Dermis microvascular lymphatic vessel endothelial cell (primary cell): ENCODE results near the gene CDX2. TPM values are rescaled to one million over a fixed set of nuclear protein-coding genes. Genes with fewer than 3 reads are reported as not detected.
A peak's percentile ranks its signal among the peaks of the same experiment; 100 is the strongest.
"Not testable (repeated sequence)": the region's sequence is repeated elsewhere in the genome, so short reads cannot be mapped to it uniquely, and the experiment has no call there.

Experiments used
- DNase-seq, 2 donors: peaks; one replicate each; pipeline versions ENCODE4 v3.0.0 to v3.0.0-alpha.2; 2010; ENCODE audit warnings: low read depth in 2 of 2
- total RNA-seq: library from RNA; depleted of rRNA; stranded (reverse); fragments of >200 nt; gene quantifications from 2 replicates; pipeline ENCODE4 v1.2.1, GENCODE V29; 2014

CDX2 gene
- total RNA-seq, 1 donor from 2014 or later, result not detected

DNA sequence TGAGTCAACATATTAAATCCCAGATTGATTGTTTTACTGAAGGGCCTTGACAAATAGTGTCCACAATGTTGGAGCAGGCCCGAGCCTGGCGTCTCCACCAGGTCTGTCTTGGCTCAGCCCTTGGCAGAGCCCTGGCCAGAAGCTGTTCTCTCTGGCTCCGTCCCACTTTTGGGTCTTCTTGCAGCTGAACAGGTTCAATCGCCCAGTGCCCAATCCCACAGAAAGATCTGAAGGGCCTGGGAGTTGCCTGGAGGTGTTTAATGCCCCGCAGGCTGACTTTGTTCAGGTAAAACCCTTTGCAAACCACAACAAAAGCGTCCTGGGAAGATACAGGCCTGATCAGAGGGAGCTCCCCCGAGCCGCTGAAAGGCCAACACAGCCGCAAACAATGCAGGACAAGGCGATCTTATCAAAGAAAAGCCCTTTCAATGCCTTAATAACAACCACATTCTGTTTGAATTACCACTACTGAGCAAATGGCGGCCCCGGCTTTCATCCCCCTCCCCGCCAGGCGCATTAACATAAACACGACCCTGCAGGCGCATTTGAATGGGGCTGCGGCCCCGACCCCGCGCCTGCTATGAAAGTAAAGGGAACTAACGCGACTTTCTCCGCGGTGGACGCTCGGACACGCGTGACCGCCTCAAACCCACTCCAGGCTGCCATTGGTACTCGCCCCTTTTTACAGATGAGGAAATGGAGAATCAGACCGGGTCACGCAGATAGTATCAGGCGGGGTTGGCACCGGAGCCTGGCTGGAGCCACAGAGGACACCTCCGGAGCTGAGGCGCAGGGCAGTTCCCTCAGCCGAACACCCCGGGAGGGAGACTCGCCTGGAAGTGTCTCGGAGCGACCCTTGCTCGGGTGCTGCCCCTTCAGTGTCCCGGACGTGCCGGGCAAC lies 3.1 kb downstream of the CDX2 start:
- no peak for DNase-seq

DNA sequence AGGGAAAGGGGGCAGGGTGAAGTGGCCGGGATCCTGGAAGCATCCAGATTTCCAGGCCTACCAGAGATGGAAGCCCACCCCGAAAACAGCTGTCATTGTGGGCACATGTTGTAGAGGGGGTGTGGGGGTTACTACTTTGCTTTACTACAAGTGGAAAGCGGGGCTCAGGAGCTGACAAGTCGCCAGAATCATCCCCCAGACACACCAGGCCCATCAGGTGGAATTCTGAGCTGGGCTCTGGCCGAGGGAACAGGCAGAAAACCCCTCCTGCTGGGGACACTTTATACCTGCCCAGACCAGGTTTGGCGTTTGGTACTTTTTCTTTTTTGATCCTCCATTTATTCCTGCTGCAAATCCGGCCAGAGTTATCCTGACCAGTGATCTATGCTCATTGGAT lies 3.8 kb downstream of the CDX2 start:
- DNase-seq, result no peak

DNA sequence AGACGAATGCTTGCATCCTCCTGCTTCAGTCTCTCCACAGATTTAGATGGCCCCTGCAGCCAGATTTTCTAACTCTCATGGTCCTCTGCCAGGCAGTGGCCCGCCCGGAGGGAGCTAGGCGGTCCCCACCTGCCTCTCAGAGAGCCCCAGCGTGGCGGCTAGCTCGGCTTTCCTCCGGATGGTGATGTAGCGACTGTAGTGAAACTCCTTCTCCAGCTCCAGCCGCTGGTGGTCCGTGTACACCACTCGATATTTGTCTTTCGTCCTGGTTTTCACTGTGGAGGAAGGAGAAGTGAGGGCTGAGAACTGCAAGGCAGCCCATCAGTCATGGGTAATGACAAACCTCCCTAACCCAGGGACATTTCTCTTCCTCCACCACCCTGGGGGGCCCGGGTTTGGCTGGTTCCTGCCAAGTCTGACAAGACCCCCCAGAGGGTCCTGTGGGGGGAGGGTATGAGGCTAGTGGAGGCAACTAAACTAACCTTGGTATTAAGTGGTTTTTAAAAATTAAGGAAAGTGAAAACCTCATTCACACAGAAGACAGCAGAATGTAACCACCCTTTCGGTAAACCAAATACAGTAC lies 4.3 kb downstream of the CDX2 start:
- no peak for DNase-seq

DNA sequence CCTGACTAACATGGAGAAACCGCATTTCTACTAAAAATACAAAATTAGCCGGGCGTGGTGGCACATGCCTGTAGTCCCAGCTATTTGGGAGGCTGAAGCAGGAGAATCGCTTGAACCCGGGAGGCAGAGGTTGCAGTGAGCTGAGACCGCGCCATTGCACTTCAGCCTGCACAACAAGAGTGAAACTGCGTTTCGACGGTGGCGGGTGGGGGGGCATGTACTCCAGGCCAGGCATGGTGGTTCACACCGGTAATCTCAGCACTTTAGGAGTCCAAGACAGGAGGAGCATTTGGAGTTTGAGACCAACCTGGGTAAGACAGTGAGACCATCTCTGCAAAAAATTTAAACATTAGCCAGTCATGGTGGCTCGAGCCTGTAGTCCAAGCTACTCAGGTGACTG lies 4.9 kb downstream of the CDX2 start:
- DNase-seq, result not testable (repeated sequence)

DNA sequence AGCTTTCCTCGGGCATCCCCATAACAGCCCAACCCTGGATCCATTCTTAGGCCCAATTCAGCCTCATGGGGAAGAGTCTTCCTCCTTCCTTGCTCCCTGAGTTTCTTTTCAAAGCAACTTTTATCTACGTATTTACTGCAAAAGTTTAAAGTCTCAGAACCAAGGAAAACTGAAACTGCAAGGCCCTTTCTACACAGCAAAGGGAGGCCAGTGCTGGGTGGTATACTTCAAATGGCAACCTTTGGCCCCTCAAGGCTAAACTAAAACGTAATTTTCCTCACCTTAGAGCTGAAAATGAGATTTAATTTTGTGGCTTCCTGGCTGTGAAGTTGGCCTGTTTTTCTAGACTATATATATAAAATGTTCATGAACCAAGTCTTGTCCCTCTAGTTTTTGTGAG lies 5.6 kb downstream of the CDX2 start:
- no peak for DNase-seq

- DNase-seq, result no peak
Measured at GRCh38 chr13:27962982-27963381, 6.1 kb downstream of the CDX2 start.

- no peak for DNase-seq
Measured at GRCh38 chr13:27962128-27962841, 6.8 kb downstream of the CDX2 start.

GRCh38 chr13:27961227-27962085 lies 7.7 kb downstream of the CDX2 start:
- DNase-seq, result no peak

- DNase-seq, result peak; percentile 31 to 34
Measured at GRCh38 chr13:27960362-27961226, 8.5 kb downstream of the CDX2 start.

DNA sequence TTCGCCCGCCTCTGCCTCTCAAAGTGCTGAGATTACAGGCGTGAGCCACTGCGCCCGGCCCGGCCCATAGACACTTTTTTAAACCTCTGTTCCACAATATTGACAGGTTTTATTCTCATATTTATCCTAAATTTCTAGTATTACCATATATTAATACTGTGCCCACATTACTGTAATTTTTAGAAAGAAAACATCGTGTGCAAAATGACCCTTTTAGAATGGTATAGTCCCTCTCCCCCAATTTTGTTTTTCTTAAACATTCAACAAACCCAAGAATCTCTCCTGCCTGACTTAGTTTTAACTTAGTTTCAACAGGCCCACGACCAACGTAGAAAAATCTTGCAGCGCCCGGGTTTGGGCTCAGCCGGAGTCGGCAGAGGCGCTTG lies 9.1 kb downstream of the CDX2 start:
- DNase-seq, result no peak

- DNase-seq, result no peak
Measured at GRCh38 chr13:27956576-27957300, 12.4 kb downstream of the CDX2 start.

GRCh38 chr13:27955014-27955591 lies 14.0 kb downstream of the CDX2 start:
- DNase-seq, result no peak

- DNase-seq, result peak in 1 of 2 donors; percentile 22
Measured at GRCh38 chr13:27954406-27954851, 14.7 kb downstream of the CDX2 start.

- peak; percentile 16 to 74 for DNase-seq
Measured at GRCh38 chr13:27953676-27954405, 15.3 kb downstream of the CDX2 start.

DNA sequence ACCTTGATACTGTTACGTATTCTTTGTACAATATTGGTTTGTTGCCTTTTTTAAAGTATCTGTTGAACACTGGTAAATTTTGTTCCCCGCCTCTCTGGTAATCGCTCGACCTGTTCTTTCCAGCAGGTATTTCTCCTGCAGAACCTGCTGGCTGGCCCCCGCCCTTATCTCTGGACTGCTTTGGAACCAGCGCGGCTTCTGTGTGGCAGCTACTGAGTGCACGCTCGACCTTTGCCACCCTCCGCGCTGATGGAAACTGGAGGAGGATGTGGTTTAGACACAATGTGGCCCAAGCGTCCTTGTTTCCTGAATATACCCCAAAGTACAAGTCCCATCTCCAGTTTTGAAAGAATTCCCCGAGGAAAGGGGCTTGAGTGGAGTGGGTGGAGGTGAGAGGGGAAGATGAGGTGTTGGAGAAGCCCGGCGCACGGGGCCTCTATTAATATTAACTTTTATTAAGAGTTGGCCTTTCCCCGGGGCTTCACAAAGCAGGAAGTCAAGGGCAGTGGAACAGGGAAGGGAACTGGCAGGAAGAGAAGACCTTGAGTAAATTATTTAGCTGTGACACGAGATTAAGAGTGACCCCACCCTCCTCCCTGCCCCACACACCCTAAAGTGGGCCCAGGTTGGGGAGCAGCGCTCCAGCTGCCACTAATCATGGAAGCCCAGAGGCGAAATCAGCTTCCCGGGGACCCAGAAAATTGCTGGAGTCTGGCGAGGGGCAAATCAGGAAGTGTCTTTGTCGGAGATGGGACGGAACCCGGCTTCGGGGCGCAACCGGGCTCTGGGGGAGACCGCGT lies 16.0 kb downstream of the CDX2 start:
- no peak for DNase-seq

DNA sequence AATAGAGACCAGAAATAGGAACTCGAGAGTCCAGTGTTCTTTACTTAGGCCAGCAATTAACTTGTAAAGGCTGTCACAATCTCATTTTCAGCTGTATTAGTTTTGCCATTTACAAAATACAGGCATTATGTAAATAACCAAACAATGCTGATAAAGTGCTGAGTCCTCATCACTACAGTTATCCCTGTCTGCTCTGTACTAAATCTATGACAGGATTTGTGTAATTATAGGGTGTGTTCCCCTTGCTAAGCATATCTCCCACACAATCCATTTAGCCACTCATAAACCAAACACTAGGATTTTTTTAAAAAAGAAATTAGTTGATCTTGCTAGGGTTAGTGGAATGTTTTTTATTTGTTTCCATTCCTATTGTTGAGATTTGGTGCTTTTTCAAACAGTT lies 26.1 kb downstream of the CDX2 start:
- DNase-seq, result no peak

GRCh38 chr13:27933580-27934328 lies 35.4 kb downstream of the CDX2 start:
- no peak for DNase-seq
